GM19099 (cell line): ENCODE data around the gene RPS6KA2.

Experiments used
- POLR2A ChIP-seq: IDR thresholded peaks from 3 replicates; pipeline ENCODE4 v1.6.1; 2011; ENCODE audit warnings: low read depth; ENCODE audit not compliant: insufficient read length; ENCODE audit errors: extremely low read depth

The RPS6KA2 gene

GRCh38 chr6:166423051-166423745, 203.9 kb downstream of the RPS6KA2 start:
- TF ChIP-seq POLR2A, result no peak

GRCh38 chr6:166422201-166422940, 204.7 kb downstream of the RPS6KA2 start:
- no peak for TF ChIP-seq POLR2A

- no peak for TF ChIP-seq POLR2A
These were observed 206.7 kb downstream of the RPS6KA2 start for GRCh38 chr6:166420351-166420750.

- no peak for TF ChIP-seq POLR2A
These were observed 207.3 kb downstream of the RPS6KA2 start for GRCh38 chr6:166419717-166420116.

GRCh38 chr6:166419286-166419685, 207.8 kb downstream of the RPS6KA2 start:
- no peak for TF ChIP-seq POLR2A

GRCh38 chr6:166418691-166419143, 208.3 kb downstream of the RPS6KA2 start:
- TF ChIP-seq POLR2A, result no peak

- no peak for TF ChIP-seq POLR2A
These were observed 209.8 kb downstream of the RPS6KA2 start for GRCh38 chr6:166417285-166417691.

GRCh38 chr6:166415833-166416347, 211.2 kb downstream of the RPS6KA2 start:
- no peak for TF ChIP-seq POLR2A

GRCh38 chr6:166415306-166415705, 211.7 kb downstream of the RPS6KA2 start:
- TF ChIP-seq POLR2A, result no peak

GRCh38 chr6:166413491-166413951, 213.5 kb downstream of the RPS6KA2 start:
- TF ChIP-seq POLR2A, result no peak

- TF ChIP-seq POLR2A, result no peak
These were observed 214.1 kb downstream of the RPS6KA2 start for GRCh38 chr6:166412911-166413384.

GRCh38 chr6:166412156-166412910, 214.7 kb downstream of the RPS6KA2 start:
- TF ChIP-seq POLR2A, result no peak

GRCh38 chr6:166411721-166412151, 215.3 kb downstream of the RPS6KA2 start:
- TF ChIP-seq POLR2A, result no peak

- TF ChIP-seq POLR2A, result no peak
These were observed 215.8 kb downstream of the RPS6KA2 start for GRCh38 chr6:166411271-166411670.

GRCh38 chr6:166410426-166410935, 216.6 kb downstream of the RPS6KA2 start:
- TF ChIP-seq POLR2A, result no peak

- TF ChIP-seq POLR2A, result no peak
These were observed 217.9 kb downstream of the RPS6KA2 start for GRCh38 chr6:166408936-166409755.
